ENCODE data around the gene RYR3. TPM values are rescaled to one million over a fixed set of nuclear protein-coding genes. Genes with fewer than 3 reads are reported as not detected.

RYR3 gene
- total and polyA plus RNA-seq, 10 of the 15 experiments (the other 5 are each of a cell fraction or from before 2014, with no cell fraction given): under 0.01 to 0.44 (median 0.16) TPM; not detected in 5

GRCh38 chr15:33371159-33371558 lies 60.4 kb downstream of the RYR3 start:
- TF ChIP-seq MYB (IDR thresholded peaks at IDR 0.05; ENCODE audit: borderline replicate concordance, low read depth, low read length) (no peak), MYC (IDR thresholded peaks at IDR 0.05; ENCODE audit: insufficient read depth, insufficient read length, insufficient replicate concordance, low read length, severe bottlenecking) (no peak), RAD21 (IDR thresholded peaks at IDR 0.05; ENCODE audit: insufficient read depth, low read depth, low read length) (no peak), ZSCAN29 (IDR thresholded peaks at IDR 0.05) (no peak), POLR2A (IDR thresholded peaks at IDR 0.05; ENCODE audit: low read depth, low read length) (no peak), GATAD2B (conservative IDR thresholded peaks at IDR 0.05; ENCODE audit: low read depth) (no peak)
- H3K36me3 ChIP-seq (ENCODE audit: control insufficient read depth in 2 of 2, insufficient read depth in 2 of 2, low read length in 1 of 2): no peaks in the 10 kb centered on the region
- no peak for DNase-seq (ENCODE audit: low read depth, low spot score)
- no peaks in the 10 kb centered on the region for H4K20me1 ChIP-seq (ENCODE audit: control insufficient read depth, insufficient read depth)
- ChIA-PET CTCF (interaction anchor here (1.0 kb wide), 1 partner anchor 10 kb away, joined by 3 read pairs; no protein-coding TSS in a partner anchor), RAD21 (ENCODE audit: unreplicated experiment) (interaction anchor here (0.9 kb wide), 1 partner anchor 10 kb away, joined by 3 read pairs; no protein-coding TSS in a partner anchor), POLR2A (no interaction called here), SMC1A (ENCODE audit: uncharacterized antibody, unreplicated experiment) (interaction anchor here (1.0 to 1.3 kb wide), 2 partner anchors 57 to 63 kb away, joined by 3 to 4 read pairs; no protein-coding TSS in a partner anchor)
- no peaks in the 10 kb centered on the region for H3K27me3 ChIP-seq (replicated peaks in 1 of 2; ENCODE audit: control insufficient read depth in 2 of 2, insufficient read depth in 2 of 2, low read length in 1 of 2)
- intact Hi-C loops (cut with micrococcal nuclease; ENCODE audit: unreplicated experiment) (no loop called here), in situ Hi-C loops (cut with MboI) (no loop called here)
- H3K9ac ChIP-seq (ENCODE audit: control insufficient read depth, insufficient read depth, low read length): no peak overlapping the region
- no peaks in the 10 kb centered on the region for H3K79me2 ChIP-seq (ENCODE audit: control insufficient read depth, insufficient read depth, low read length)
- H3K9me3 ChIP-seq (replicated peaks; ENCODE audit: control insufficient read depth, insufficient read depth, low read length): no peaks in the 10 kb centered on the region
- no peak overlapping the region for H2AFZ ChIP-seq (ENCODE audit: control insufficient read depth, low read depth, low read length)
- H3K4me1 ChIP-seq (ENCODE audit: control insufficient read depth, insufficient read depth, low read length): no peaks in the 10 kb centered on the region
- no peak overlapping the region for H3K4me2 ChIP-seq (ENCODE audit: control insufficient read depth, insufficient read depth)
- H3K27ac ChIP-seq (ENCODE audit: control insufficient read depth, insufficient read depth): no peak overlapping the region
- H3K4me3 ChIP-seq: no peak overlapping the region
- WGBS (ENCODE audit: insufficient coverage, insufficient replicate concordance, low lambda C conversion rate, missing lambda C conversion rate): 26% methylated on average over 3 of the region's 3 CpGs
- no TSS peak for BruUV-seq (replicated peaks)
- no peak for FAIRE-seq
- ATAC-seq: no peak

- Histone ChIP-seq H3K4me1 (ENCODE audit: control insufficient read depth, insufficient read depth, low read length) (no peaks in the 10 kb centered on the region), H3K9ac (ENCODE audit: control insufficient read depth, insufficient read depth, low read length) (no peak overlapping the region), H3K36me3 (ENCODE audit: control insufficient read depth in 2 of 2, insufficient read depth in 2 of 2, low read length in 1 of 2) (no peaks in the 10 kb centered on the region), H3K4me2 (ENCODE audit: control insufficient read depth, insufficient read depth) (no peak overlapping the region), H3K4me3 (no peak overlapping the region), H3K9me3 (replicated peaks; ENCODE audit: control insufficient read depth, insufficient read depth, low read length) (no peaks in the 10 kb centered on the region), H4K20me1 (ENCODE audit: control insufficient read depth, insufficient read depth) (no peaks in the 10 kb centered on the region), H2AFZ (ENCODE audit: control insufficient read depth, low read depth, low read length) (no peak overlapping the region), H3K79me2 (ENCODE audit: control insufficient read depth, insufficient read depth, low read length) (no peaks in the 10 kb centered on the region), H3K27ac (ENCODE audit: control insufficient read depth, insufficient read depth) (no peak overlapping the region), H3K27me3 (replicated peaks in 1 of 2; ENCODE audit: control insufficient read depth in 2 of 2, insufficient read depth in 2 of 2, low read length in 1 of 2) (no peaks in the 10 kb centered on the region)
- ChIA-PET CTCF (interaction anchor here (1.3 kb wide), 1 partner anchor 82 kb away, joined by 3 read pairs; no protein-coding TSS in a partner anchor), SMC1A (ENCODE audit: uncharacterized antibody, unreplicated experiment) (interaction anchor here (1.1 kb wide), 1 partner anchor 13 kb away, joined by 4 read pairs; no protein-coding TSS in a partner anchor), RAD21 (ENCODE audit: unreplicated experiment) (interaction anchor here (1.3 kb wide), 1 partner anchor 9 kb away, joined by 3 read pairs; no protein-coding TSS in a partner anchor), POLR2A (no interaction called here)
- WGBS (ENCODE audit: insufficient coverage, insufficient replicate concordance, low lambda C conversion rate, missing lambda C conversion rate): 40% methylated on average over 5 of the region's 5 CpGs
- no TSS peak for BruUV-seq (replicated peaks)
- FAIRE-seq: no peak
- DNase-seq (ENCODE audit: low read depth, low spot score): no peak
- no peak for ATAC-seq
- in situ Hi-C loops (cut with MboI) (no loop called here), intact Hi-C loops (cut with micrococcal nuclease; ENCODE audit: unreplicated experiment) (no loop called here)
- TF ChIP-seq HSF1 (IDR thresholded peaks at IDR 0.05; ENCODE audit: low read depth, low read length): no peak
- TF ChIP-seq MLLT1 (IDR thresholded peaks at IDR 0.05): no peak
- TF ChIP-seq ATF2 (IDR thresholded peaks at IDR 0.05; ENCODE audit: low read length): no peak
- TF ChIP-seq TBL1XR1 (IDR thresholded peaks at IDR 0.05; ENCODE audit: low read depth, low read length): no peak
- no peak for TF ChIP-seq CBFB (IDR thresholded peaks at IDR 0.05; ENCODE audit: low read depth)
- no peak for TF ChIP-seq SMAD5 (IDR thresholded peaks at IDR 0.05; ENCODE audit: low read depth)
- no peak for TF ChIP-seq HCFC1 (IDR thresholded peaks at IDR 0.05; ENCODE audit: low read length)
Measured at GRCh38 chr15:33374226-33374914, 63.6 kb downstream of the RYR3 start.
